ENCODE measurements around the gene TRABD2B. TPM values are rescaled to one million over a fixed set of nuclear protein-coding genes. Genes with fewer than 3 reads are reported as not detected.

The TRABD2B gene
- total and polyA plus RNA-seq, 2 of the 13 experiments (the other 11 are each of a cell fraction or from before 2014, with no cell fraction given), result 0.04 TPM; not detected in 1

- TF ChIP-seq ZNF510 (CRISPR knock-in tag; IDR thresholded peaks at IDR 0.05; ENCODE audit: low read depth) (no peak), ARNTL (CRISPR knock-in tag; IDR thresholded peaks at IDR 0.05) (no peak), SOX13 (IDR thresholded peaks at IDR 0.05) (peak; percentile 58; the same call in 1 of the 2 replicates), SOX13 (CRISPR knock-in tag; conservative IDR thresholded peaks at IDR 0.05 in 1 of 2, IDR thresholded peaks at IDR 0.05 in 1 of 2) (peak in 1 of 2 experiments; percentile 57; a peak in 2 of 4 replicates), ZFP62 (CRISPR knock-in tag; IDR thresholded peaks at IDR 0.05) (no peak), ZMAT3 (CRISPR knock-in tag; conservative IDR thresholded peaks at IDR 0.05) (no peak), SETDB1 (CRISPR knock-in tag; IDR thresholded peaks at IDR 0.05; ENCODE audit: borderline replicate concordance) (no peak), ZNF12 (CRISPR knock-in tag; IDR thresholded peaks at IDR 0.05) (no peak), ZNF782 (CRISPR knock-in tag; IDR thresholded peaks at IDR 0.05; ENCODE audit: borderline replicate concordance) (no peak), FOXK2 (IDR thresholded peaks at IDR 0.05) (no peak), ZNF7 (CRISPR knock-in tag; IDR thresholded peaks at IDR 0.05) (no peak), SPEN (CRISPR knock-in tag; IDR thresholded peaks at IDR 0.05; ENCODE audit: low read depth) (peak; percentile 59; the same call in 1 of the 2 replicates), MTF2 (CRISPR knock-in tag; IDR thresholded peaks at IDR 0.05; ENCODE audit: borderline replicate concordance) (no peak), MIER2 (CRISPR knock-in tag; IDR thresholded peaks at IDR 0.05) (peak; percentile 41; the same call in 1 of the 2 replicates), ZFP90 (CRISPR knock-in tag; IDR thresholded peaks at IDR 0.05; ENCODE audit: borderline replicate concordance) (no peak; the same call in 1 of the 2 replicates), GLI4 (CRISPR knock-in tag; IDR thresholded peaks at IDR 0.05; ENCODE audit: borderline replicate concordance) (peak; percentile 44; the same call in 1 of the 2 replicates), ZNF33B (CRISPR knock-in tag; IDR thresholded peaks at IDR 0.05) (no peak), MED8 (CRISPR knock-in tag; IDR thresholded peaks at IDR 0.05; ENCODE audit: insufficient replicate concordance) (peak; percentile 52), TFE3 (CRISPR knock-in tag; IDR thresholded peaks at IDR 0.05) (no peak), ZNF598 (CRISPR knock-in tag; IDR thresholded peaks at IDR 0.05; ENCODE audit: borderline replicate concordance) (peak; percentile 66; the same call in 1 of the 2 replicates), KLF13 (CRISPR knock-in tag; IDR thresholded peaks at IDR 0.05) (no peak), FOXA1 (IDR thresholded peaks at IDR 0.05) (no peak), FOXA1 (CRISPR knock-in tag; IDR thresholded peaks at IDR 0.05) (peak; percentile 67), CREB1 (IDR thresholded peaks at IDR 0.05) (no peak), CREB1 (CRISPR knock-in tag; IDR thresholded peaks at IDR 0.05) (peak; percentile 69), GMEB2 (CRISPR knock-in tag; IDR thresholded peaks at IDR 0.05; ENCODE audit: low read depth) (no peak), ZSCAN30 (CRISPR knock-in tag; IDR thresholded peaks at IDR 0.05) (no peak), CTCF (CRISPR knock-in tag; IDR thresholded peaks at IDR 0.05) (no peak), ZNF446 (CRISPR knock-in tag; IDR thresholded peaks at IDR 0.05) (0 out of 2 replicates have a peak, but pooled peaks have one; percentile 70), ZFP36L1 (CRISPR knock-in tag; IDR thresholded peaks at IDR 0.05) (no peak), ETV5 (CRISPR knock-in tag; IDR thresholded peaks at IDR 0.05; ENCODE audit: borderline replicate concordance) (peak; percentile 59; the same call in 1 of the 2 replicates)
These were observed 177.7 kb downstream of the TRABD2B start (continued) for GRCh38 chr1:47819574-47819888.
